T-helper 2 cell treated with Interferon-gamma antibody and Interleukin-4, amounts not matched to agents 100 ng/mL and 5 ng/mL, for 36 hours (primary cell): ENCODE results near the gene CACNG6. TPM values are rescaled to one million over a fixed set of nuclear protein-coding genes. Genes with fewer than 3 reads are reported as not detected.
"Not testable (repeated sequence)": the region's sequence is repeated elsewhere in the genome, so short reads cannot be mapped to it uniquely, and the experiment has no call there.

Experiments
- intact Hi-C: fragments of 100-400 bp; cut with micrococcal nuclease; formaldehyde crosslinking; loops from one replicate; pipeline ENCODE4 v1.15.1; 2023
- total RNA-seq: library from RNA; stranded (reverse); gene quantifications from 2 replicates; pipeline ENCODE4 v1.2.3, GENCODE V29; 2022

Gene CACNG6, protein sequence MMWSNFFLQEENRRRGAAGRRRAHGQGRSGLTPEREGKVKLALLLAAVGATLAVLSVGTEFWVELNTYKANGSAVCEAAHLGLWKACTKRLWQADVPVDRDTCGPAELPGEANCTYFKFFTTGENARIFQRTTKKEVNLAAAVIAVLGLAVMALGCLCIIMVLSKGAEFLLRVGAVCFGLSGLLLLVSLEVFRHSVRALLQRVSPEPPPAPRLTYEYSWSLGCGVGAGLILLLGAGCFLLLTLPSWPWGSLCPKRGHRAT
- total RNA-seq = not detected in 2 replicates

GRCh38 chr19:53991224-53992113, at the start of gene CACNG6:
Gene CACNG6 (plus strand): TSS chr19:53991637. CDS start chr19:53992878, 1,241 bp downstream.
- intact Hi-C loops = no loop called here

- intact Hi-C loops = no loop called here
Observed at GRCh38 chr19:53942001-53942786, 49.2 kb upstream of the CACNG6 start.

DNA sequence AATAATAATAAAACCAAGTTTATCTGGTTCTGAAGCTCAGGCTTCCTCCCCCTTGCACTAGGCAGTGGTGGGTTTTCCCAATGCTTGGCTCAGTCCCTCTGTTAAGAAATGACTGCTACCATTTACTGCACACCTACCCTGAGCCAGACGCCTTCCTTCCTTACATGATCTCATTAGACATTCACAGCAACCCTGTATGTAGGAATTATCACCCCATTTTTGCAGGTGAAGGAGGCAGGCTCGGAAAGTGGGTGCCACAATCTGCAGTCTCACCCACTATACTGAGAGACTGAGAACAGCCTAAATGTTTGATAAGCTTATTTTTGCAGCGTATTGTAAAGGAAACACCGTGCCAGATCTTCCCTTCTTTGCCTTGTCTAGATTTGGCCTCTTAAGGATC, 47.0 kb upstream of the CACNG6 start:
- intact Hi-C loops = no loop called here

- intact Hi-C loops = no loop called here
Observed at GRCh38 chr19:53944933-53945332, 46.5 kb upstream of the CACNG6 start.

DNA sequence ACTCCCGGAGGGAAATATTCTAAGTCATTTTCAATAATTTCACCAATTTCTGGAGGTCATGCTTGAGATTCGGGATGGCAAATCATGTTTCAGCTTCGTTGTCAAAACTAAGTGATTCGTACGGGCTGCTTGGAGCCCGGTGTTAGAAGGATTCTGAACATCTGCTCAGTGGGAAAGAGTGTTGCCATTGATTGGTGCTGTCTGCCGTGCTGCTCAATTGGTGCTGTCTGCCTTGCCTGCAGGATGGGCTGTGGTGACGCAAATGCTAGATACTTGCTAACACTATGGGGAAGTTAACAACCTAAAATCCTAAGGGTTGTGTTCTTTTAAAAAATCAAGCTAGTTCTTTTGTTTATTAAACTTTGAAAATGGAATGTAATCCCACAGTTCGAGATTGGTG, 46.0 kb upstream of the CACNG6 start:
- intact Hi-C loops = no loop called here

- intact Hi-C loops = no loop called here
Observed at GRCh38 chr19:53945998-53946397, 45.4 kb upstream of the CACNG6 start.

- intact Hi-C loops = no loop called here
Observed at GRCh38 chr19:53947624-53948023, 43.8 kb upstream of the CACNG6 start.

GRCh38 chr19:53948611-53949010, 42.8 kb upstream of the CACNG6 start:
- intact Hi-C loops = not testable (repeated sequence)

GRCh38 chr19:53951436-53951835, 40.0 kb upstream of the CACNG6 start:
- intact Hi-C loops = no loop called here

DNA sequence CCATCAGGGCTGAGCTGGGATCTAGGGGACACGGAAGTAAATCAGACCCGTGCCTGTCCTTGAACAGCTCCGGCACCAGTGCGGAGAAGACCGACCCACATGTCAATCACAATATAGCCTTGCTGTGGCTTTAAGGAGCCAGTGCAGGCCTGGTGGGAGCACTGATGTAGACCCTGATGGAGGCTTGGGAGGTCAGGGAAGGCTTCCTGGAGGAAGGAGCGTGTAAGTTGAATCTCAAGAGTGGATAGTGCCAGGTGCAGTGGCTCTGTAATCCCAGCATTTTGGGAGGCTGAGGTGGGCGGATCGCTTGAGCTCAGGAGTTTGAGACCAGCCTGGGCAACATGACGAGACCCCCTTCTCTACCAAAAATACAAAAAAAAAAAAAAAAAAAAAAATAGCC, 39.5 kb upstream of the CACNG6 start:
- intact Hi-C loops = no loop called here

- intact Hi-C loops = no loop called here
Observed at GRCh38 chr19:53953383-53953782, 38.1 kb upstream of the CACNG6 start.

- intact Hi-C loops = no loop called here
Observed at GRCh38 chr19:53957448-53958167, 33.8 kb upstream of the CACNG6 start.

DNA sequence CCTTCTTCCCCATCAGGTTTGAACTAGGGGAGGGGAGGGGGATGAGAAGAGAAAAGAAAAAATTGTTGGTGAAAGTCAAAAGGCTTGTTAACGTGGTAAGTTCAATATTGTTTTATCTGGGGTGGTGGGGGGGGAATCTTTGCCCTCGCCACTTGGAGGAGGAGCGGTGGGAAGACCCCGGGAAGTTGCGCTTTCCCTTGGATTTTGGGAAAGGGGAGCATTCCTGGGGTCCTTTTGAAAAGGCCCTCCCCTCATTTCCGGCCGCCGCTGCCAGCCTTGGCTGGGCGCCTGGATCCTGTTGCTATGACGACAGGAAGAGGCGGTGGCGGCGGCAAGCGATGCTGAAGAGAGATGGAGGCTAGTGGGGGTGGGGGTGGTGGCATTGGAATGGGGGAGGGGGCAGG, 33.3 kb upstream of the CACNG6 start:
- intact Hi-C loops = no loop called here

- intact Hi-C loops = no loop called here
Observed at GRCh38 chr19:53958823-53959757, 32.3 kb upstream of the CACNG6 start.

DNA sequence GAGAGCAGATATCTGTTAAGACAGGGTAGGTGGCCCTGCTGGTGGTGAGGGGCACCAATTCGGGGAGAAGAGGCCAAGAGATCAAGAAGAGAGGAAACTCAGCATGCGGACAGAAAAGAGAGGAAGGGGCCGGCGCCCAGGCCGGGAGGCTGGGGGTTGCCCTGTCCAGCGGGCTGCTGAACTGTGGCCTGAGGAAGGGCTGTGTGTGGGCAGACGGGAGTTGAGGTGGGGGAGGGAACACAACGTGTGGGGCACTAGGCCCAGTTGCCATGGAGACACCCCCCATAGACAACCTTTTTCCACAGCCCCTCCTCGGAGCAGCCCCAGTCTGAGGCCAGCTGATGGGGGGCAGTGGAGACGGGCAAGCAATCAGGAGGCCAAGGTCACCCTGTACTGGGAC, 31.2 kb upstream of the CACNG6 start:
- intact Hi-C loops = no loop called here

- intact Hi-C loops = no loop called here
Observed at GRCh38 chr19:53960886-53961285, 30.6 kb upstream of the CACNG6 start.

DNA sequence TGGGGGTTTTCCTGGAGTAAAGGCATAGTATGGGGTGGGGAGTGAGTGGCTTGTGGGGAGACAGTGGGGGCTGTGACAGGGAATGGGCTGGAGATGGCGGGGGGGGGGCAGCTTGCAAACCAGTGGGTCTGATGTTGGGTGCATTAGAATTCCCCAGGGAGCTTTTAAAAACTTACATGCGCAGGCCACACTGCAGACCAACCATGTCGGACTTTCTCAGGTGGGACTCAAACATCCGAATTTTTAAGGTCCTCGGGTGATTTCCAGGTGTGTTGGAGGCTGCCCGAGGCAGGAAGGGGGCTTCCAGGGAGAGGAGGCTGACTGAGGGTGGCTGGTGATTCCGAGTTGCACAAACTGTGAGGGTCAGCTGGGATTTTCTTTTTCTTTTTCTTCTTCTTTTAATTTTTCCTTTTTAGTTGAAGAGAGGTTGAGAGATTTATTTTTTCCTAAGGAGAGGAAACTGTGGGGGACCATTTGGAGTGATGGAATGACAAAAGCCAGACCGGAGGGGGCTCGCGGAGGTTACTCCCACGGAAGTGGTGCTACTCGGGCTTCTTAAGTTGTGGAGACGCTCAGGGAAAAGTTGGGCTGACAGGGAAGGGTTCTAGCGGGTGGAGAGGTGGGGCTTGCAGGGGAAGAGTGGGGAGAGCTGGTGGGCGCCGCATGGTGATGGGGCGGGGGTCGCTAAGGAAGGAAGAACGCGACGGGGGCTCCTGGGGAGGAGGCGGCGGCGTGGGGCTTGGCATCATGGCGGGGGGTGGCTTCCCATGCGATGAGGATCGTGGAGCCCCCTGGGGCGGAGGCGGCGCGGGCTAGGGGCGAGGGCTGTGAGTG, 29.7 kb upstream of the CACNG6 start:
- intact Hi-C loops = no loop called here

- intact Hi-C loops = no loop called here
Observed at GRCh38 chr19:53962887-53963431, 28.5 kb upstream of the CACNG6 start, which contains the start of gene CACNG8. Gene CACNG8 (plus strand): TSS chr19:53962937.

- intact Hi-C loops = no loop called here
Observed at GRCh38 chr19:53965091-53965490, 26.3 kb upstream of the CACNG6 start.
